CD4-positive, alpha-beta T cell treated with Interleukin-10 for 1 hour (primary cell): ENCODE results near the gene KDM3B.

Experiments used
- DNase-seq: peaks from one replicate; pipeline ENCODE4 v3.0.0-alpha.2; 2020

KDM3B gene

DNA sequence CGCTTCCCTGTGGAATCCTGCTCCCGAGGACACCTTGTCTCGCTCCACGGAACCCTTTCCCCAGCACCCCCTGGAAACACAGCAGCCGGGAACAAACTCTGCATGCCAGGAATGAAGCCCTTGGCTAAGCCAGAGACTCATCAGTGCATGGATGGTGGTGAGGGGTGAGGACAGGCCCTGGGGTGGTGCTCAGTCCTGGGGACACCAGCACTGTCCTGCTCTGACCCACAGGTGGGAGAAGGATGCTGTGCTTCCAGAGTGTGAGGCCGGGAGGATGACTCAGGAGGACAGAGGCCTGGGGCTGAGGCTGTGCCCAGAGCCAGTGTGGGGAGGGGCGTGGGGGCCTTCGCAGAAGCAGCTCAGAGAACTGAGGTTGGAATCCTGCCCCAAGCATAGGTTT, 101.6 kb downstream of the KDM3B start:
- no peak for DNase-seq

DNA sequence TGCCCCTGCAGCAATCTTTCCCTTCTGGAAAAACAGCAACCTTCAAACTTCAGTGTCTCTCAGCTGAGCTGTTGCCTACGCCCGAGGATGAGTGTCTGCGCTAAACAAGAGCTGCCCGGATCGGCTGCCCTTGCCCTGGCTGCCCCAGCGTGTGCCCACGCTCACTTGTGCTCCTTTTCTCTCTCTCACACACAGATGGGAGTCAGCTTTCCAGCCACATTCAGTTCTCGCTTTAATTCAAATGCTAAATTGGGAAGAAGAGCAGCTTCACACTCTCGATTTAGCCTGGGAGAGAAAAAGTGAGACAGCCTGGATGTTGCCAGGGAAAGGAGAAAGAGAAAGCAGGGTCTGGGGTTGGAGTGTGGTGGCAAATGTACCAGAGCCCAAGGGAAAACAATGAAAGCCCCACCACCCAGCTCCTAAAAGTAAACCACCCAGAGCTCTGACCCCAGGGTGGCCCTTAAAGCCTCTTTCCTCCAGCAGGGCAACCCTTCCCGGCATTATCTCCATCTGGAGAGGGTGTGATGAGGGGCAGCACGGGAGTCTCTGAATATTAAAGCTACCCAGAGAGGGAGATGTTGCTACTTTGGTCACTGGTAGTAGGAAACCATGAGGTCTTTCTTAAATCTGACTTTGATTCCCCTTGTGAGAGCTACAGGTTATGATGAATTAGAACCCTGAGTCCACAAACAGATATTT, 102.9 kb downstream of the KDM3B start:
- no peak for DNase-seq

DNA sequence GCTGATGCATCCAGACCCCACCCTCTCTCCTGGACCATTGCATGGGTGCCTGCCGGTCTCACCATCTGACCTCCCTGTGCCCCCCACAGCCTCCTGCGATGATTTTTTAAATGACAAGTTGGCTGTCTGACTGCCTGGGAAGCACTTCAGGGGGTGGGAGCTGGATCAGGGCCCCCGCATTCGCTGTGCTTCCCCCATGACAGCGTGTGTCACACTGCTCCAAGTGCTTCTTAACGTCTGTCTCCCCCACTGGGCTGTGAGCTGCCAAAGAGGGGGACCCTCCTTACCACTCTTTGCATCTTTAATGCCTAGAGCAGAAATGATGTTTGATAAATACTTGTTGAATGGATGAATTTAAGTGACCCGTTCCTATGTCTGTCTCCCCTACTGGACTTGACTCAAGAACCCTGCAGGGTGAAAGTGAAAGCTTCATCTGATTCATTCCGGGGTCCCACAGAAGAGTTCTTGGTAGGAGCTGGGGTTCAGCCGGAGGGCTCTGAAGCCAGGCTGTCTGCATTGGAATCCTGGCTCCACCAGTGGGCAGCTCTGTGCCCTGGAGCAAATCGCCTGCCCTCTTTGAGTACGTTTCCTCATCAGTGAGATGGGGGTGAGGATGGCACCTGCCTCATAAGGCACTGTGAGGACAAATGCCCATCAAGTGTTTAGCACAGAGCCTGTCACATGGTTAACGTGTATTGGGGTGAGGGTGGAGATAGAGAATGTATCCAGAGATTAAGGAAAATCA, 105.2 kb downstream of the KDM3B start:
- DNase-seq: no peak

DNA sequence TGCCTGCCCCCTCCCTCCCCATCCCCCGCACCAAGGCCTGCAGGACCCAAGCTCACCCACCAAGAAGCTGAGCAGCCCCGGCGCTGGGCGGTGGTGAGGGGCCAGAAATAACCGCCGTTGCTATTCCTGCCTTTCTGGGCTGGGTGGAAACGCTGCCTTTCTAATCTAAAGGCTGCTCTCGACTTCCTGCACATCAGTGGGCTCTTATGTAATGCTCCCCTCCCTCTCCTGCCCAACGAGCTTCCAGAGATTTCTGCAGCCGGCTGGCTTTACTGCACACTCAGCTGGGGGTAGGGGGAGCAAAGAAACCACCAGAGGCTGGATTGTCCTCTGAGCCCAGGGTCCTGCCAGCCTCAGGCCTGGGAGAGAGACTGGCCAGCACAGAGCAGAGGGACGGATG, 105.9 kb downstream of the KDM3B start:
- DNase-seq: no peak

DNA sequence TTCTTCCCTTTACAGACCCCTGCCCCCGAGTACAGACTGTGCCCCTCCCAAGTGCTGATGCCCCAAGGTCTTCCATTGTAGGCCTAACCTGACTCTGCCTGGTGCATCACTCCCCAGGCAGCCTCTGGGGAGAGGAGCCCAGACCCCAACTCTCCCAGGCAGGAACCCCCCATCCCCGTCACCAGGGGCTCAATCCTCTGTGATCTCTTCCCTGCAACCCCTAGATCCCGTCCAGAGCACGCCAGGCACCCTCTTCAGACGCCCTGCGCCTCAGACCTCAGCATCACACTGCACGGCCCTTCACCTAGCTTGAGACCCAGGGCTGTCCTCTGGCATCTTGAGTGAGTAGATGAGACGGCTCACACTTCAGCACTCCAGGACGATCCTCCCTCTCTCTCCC, 106.4 kb downstream of the KDM3B start:
- DNase-seq: no peak

DNA sequence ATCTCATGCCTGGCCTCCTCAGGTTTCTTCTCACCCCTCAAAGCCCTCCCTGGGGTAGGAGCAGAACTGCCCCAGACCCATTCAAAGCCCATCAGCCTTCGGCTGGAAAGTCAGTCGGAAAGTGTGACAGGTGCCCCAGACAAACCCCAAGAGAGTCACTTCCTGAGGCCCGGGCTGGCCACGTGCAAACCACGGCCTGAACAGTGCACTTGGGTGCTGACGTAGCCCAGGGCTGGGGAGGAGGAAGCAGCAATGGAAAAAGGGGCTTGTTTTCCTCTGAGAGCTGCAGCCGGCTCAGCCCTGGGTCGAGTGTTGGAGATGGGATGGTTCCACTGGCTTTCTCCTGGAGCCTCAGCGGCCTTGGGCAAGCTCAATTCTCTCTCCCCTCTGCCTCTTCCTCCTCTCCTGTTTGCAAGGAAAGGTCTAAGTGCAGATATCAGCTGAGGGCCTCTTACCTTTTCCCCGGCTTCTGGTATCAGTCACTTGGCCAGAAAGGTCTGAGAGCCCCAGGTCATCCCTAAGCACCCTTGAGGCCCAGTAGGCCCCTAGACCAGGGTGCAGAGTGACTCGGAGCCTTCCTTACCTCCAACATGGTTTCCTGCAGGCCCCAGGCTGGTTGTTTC, 106.9 kb downstream of the KDM3B start:
- DNase-seq: peak; percentile 80

DNA sequence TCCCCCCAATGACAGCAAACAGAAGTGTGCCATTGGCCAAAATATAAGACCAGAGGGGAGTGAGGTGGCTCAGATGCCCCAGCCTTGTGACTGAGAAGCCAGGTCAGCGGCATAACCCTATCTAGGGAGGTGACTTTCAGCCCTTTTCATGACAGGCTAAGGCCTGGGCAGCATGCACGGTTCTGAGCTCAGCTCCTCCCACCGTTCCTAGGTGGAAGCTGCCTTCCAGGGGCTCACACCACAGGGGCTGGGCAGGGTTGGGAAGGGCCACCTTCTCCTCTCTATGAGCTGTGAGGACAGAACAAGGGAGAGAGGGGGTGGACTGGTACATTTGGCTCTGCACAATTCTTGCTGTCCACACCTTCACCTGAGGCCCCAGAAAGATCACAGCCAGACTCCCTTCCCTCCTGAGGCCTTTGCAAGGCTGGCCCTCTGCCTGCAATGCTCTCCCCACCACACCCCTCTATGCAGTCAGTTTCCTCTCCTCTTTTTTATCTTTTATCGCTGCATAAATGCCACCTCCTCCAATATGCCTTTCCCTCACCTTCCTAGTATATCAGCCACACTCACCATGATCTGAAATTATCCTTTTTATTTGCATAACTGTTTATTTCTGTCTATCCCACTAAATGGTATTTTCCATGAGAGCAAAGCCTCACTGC, 107.7 kb downstream of the KDM3B start:
- DNase-seq: no peak

DNA sequence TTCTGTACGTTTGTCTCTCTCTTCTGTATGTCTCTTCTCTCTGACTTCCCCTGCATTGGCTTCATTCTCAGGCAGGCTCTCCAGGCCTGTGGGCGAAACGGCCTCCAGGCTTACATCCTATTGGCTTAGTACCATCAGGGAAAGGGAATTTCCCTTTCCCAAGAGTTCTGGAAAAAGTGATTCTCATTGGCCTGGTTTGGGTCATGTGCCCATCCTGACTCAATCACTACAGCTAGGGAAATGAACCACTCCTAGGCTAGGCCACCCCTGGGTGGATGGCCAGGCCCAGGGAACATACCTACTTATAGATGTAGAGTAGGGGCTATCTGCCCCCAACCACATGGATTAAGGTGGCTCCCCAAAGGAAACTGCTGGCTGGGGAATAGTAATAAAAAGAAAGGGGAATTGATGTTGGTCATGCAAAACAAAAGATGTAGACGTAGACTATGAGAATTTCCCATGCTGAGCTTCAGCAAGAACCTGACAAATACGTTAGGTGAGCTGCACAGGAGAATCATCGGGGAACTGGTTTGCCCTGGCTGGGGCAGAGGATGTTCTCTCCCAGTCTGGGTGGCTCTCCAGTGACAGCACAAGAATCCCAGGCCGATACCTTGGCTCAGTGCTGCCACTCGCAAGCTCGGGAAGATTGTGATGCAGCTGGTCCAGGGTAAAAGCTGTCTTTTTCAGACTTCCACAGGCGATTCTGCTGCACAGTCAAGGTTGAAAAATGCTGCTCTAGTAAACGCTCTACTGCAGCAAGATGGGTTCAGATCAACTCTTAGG, 109.0 kb downstream of the KDM3B start:
- DNase-seq: no peak

DNA sequence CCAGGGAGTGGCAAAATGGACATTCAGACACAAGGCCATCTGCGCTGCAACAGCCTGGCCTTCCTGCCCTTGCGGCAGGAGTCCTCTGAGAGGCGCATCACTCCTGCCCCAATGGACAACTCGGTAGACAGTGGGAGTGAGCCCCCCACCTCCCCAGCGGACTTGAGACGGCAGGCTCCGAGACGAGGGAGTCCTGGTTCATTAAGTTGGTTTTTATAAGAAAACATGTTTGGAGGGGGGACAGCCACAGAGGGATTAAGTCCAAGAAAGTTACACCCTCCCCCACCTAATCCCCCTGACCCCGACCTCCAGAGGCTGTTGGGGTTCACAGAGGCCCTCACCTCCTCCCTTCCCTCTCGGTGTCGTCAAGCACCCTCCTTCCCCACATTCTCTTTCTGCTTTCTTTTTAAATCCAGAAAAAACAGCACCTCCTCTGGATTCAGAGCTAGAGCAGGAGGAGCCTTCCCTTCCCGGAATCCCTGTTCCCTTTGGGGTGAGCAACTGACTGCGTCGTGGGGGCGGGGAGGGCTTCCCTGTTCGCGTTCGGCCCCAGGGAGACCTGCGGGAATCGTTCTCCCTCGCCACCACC, 111.0 kb downstream of the KDM3B start:
- no peak for DNase-seq

DNA sequence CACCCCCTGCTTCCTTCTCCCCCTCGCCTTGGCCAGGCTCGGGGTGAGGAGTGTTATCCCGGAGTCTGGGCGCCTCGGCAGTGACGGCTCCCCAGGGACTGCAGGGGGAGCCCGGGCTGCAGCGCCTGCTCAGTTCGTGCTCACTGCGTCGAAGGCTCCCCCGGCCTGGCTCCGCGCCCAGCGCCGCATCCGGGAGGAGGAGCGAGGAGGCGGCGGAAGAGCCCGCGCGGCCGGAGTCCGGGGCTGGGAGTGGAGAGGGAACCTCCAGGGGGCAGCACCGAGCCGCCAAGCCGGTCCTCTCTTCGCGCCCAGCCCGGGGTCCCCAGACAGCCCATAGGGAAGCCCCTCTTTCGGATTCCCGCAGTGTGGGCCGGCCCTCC, 111.5 kb downstream of the KDM3B start:
- DNase-seq: peak; percentile 94

DNA sequence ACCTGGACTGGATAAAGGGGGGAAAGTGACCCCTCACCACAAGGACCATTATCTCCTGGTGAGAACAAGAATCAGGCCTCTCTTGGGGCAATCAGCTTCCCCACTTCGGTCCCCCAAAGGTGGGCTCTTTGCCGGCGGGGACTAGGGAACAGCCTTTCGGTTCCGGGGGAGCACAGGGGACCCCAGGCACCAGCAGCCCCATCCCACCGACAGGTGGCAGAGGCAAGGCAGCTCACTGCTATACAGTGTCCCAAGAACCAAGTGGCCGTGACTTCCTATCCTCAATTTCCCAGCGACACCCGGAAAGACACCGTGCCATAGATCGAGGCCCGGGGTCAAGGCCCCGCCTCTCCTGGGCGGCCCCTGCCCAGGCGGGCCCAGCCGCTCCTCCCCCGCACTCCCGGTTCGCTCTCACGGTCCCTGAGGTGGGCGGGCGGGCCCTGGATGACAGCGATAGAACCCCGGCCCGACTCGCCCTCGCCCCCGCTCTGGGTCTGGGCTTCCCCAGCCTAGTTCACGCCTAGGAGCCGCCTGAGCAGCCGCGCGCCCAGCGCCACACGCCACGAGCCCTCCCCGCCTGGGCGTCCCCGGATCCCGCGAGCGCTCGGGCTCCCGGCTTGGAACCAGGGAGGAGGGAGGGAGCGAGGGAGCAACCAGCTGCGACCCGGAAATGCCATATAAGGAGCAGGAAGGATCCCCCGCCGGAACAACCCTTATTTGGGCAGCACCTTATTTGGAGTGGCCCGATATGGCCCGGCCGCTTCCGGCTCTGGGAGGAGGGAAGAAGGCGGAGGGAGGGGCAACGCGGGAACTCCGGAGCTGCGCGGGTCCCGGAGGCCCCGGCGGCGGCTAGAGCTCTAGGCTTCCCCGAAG, 112.1 kb downstream of the KDM3B start:
- DNase-seq: peak; percentile 98

DNA sequence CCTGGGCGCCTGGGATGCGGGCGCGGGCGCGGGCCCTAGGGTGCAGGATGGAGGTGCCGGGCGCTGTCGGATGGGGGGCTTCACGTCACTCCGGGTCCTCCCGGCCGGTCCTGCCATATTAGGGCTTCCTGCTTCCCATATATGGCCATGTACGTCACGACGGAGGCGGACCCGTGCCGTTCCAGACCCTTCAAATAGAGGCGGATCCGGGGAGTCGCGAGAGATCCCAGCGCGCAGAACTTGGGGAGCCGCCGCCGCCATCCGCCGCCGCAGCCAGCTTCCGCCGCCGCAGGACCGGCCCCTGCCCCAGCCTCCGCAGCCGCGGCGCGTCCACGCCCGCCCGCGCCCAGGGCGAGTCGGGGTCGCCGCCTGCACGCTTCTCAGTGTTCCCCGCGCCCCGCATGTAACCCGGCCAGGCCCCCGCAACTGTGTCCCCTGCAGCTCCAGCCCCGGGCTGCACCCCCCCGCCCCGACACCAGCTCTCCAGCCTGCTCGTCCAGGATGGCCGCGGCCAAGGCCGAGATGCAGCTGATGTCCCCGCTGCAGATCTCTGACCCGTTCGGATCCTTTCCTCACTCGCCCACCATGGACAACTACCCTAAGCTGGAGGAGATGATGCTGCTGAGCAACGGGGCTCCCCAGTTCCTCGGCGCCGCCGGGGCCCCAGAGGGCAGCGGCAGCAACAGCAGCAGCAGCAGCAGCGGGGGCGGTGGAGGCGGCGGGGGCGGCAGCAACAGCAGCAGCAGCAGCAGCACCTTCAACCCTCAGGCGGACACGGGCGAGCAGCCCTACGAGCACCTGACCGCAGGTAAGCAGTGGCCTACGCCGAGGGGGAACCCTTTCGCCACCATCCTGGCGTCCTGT, 113.0 kb downstream of the KDM3B start, which contains the start of gene EGR1:
Gene EGR1, plus strand, starts transcription at position 219 of the 864 bp plus-strand sequence. Its CDS starts 283 bp downstream, at position 502.
- peak; percentile 98 for DNase-seq

DNA sequence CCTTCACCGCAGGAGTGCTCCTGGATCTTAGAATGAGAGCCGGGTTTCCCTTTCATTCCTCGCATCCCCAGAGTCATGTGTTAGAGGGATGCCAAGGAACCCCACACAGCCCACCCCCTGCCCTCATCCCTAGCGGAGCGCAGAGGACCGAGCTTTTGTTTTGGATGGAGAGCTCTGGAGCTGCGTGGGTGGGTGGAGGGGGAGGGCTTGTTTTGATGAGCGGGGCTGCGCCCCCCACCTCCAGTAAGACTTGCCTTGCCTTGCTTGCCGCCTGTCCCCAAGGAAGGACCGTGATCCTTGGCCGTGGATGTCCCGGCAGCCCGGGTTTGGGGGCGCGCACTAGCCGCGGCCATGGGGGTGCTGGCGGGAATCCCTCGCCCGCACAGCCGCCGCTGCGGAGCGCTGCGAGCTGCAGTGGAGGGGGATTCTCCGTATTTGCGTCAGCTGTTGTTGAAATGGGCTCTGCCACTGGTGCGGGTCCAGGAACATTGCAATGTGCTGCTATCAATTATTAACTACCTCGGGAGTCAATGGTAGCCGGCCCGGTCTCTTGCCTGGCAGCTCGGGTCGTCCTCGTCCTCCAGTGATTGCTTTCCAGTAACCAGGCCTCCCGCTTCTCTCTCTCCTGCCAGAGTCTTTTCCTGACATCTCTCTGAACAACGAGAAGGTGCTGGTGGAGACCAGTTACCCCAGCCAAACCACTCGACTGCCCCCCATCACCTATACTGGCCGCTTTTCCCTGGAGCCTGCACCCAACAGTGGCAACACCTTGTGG, 113.8 kb downstream of the KDM3B start:
- DNase-seq: no peak

DNA sequence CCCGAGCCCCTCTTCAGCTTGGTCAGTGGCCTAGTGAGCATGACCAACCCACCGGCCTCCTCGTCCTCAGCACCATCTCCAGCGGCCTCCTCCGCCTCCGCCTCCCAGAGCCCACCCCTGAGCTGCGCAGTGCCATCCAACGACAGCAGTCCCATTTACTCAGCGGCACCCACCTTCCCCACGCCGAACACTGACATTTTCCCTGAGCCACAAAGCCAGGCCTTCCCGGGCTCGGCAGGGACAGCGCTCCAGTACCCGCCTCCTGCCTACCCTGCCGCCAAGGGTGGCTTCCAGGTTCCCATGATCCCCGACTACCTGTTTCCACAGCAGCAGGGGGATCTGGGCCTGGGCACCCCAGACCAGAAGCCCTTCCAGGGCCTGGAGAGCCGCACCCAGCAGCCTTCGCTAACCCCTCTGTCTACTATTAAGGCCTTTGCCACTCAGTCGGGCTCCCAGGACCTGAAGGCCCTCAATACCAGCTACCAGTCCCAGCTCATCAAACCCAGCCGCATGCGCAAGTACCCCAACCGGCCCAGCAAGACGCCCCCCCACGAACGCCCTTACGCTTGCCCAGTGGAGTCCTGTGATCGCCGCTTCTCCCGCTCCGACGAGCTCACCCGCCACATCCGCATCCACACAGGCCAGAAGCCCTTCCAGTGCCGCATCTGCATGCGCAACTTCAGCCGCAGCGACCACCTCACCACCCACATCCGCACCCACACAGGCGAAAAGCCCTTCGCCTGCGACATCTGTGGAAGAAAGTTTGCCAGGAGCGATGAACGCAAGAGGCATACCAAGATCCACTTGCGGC, 114.6 kb downstream of the KDM3B start:
- DNase-seq: no peak

DNA sequence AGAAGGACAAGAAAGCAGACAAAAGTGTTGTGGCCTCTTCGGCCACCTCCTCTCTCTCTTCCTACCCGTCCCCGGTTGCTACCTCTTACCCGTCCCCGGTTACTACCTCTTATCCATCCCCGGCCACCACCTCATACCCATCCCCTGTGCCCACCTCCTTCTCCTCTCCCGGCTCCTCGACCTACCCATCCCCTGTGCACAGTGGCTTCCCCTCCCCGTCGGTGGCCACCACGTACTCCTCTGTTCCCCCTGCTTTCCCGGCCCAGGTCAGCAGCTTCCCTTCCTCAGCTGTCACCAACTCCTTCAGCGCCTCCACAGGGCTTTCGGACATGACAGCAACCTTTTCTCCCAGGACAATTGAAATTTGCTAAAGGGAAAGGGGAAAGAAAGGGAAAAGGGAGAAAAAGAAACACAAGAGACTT, 115.2 kb downstream of the KDM3B start:
- no peak for DNase-seq

DNA sequence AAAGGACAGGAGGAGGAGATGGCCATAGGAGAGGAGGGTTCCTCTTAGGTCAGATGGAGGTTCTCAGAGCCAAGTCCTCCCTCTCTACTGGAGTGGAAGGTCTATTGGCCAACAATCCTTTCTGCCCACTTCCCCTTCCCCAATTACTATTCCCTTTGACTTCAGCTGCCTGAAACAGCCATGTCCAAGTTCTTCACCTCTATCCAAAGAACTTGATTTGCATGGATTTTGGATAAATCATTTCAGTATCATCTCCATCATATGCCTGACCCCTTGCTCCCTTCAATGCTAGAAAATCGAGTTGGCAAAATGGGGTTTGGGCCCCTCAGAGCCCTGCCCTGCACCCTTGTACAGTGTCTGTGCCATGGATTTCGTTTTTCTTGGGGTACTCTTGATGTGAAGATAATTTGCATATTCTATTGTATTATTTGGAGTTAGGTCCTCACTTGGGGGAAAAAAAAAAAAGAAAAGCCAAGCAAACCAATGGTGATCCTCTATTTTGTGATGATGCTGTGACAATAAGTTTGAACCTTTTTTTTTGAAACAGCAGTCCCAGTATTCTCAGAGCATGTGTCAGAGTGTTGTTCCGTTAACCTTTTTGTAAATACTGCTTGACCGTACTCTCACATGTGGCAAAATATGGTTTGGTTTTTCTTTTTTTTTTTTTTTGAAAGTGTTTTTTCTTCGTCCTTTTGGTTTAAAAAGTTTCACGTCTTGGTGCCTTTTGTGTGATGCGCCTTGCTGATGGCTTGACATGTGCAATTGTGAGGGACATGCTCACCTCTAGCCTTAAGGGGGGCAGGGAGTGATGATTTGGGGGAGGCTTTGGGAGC, 115.9 kb downstream of the KDM3B start:
- peak; percentile 23 for DNase-seq

DNA sequence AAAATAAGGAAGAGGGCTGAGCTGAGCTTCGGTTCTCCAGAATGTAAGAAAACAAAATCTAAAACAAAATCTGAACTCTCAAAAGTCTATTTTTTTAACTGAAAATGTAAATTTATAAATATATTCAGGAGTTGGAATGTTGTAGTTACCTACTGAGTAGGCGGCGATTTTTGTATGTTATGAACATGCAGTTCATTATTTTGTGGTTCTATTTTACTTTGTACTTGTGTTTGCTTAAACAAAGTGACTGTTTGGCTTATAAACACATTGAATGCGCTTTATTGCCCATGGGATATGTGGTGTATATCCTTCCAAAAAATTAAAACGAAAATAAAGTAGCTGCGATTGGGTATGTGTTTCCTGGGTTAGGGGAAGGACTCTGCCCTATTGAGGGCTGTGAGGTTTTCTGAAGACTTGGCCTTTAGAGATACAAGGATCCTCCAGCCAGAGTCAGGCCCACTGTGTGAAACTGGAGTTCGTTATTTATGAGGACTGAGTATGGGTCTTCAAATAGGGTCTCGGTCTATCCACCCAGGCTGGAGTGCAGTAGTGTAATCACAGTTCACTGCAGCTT, 116.6 kb downstream of the KDM3B start:
- no peak for DNase-seq
